OCI-M2 (cell line): ENCODE measurements around the gene HERC5.
A peak's percentile ranks its signal among the peaks of the same experiment; 100 is the strongest.
"Not testable (repeated sequence)": the region's sequence is repeated elsewhere in the genome, so short reads cannot be mapped to it uniquely, and the experiment has no call there.

Source experiments
- DNase-seq: peaks from one replicate; lab custom pipeline; 2025; ENCODE audit not compliant: unreplicated experiment; lab: John Stamatoyannopoulos, UW

Gene HERC5

DNA sequence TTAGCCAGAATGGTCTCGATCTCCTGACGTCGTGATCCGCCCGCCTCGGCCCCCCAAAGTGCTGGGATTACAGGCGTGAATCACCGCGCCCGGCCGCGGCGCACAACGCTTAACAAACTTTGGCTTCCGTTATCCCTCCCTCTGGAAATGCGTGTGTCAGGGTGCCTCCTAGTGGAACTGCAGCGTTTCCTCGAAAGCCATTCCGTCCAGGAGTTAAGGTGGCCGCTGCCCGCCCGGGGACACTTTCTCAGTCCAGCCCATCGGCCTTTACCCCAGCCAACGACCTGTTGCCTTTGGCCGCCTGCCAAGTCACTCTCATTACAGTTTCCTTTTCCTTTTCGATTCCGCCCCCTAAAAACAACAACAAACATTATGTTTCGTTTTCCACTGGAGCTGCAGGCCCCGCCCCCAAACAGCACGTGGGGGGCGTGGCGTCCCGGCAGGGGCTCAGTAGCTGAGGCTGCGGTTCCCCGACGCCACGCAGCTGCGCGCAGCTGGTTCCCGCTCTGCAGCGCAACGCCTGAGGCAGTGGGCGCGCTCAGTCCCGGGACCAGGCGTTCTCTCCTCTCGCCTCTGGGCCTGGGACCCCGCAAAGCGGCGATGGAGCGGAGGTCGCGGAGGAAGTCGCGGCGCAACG lies at the start of gene HERC5:
HERC5 (plus strand) TSS at position 450 of the 637 bp plus-strand sequence; CDS start at position 601, 151 bp downstream.
- DNase-seq: peak; percentile 91

DNA sequence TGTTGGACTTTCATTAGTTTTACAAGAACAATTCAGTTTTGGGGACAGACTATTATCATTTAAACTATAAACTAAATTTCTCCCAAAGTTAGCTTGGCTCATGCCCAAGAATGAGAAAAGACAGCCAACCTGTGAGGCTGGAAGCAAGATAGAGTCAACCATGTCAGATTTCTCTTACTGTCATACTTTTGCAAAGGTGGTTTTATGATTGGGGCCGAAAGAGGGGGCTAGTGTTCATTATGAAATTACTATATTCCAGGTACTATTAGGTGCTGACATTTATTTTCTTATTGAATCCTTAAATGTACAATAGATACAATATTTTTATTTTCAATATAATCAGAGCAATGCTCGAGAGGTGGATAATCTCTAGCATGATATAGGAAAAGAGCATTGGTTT lies 47.7 kb upstream of the HERC5 start:
- no peak for DNase-seq

DNA sequence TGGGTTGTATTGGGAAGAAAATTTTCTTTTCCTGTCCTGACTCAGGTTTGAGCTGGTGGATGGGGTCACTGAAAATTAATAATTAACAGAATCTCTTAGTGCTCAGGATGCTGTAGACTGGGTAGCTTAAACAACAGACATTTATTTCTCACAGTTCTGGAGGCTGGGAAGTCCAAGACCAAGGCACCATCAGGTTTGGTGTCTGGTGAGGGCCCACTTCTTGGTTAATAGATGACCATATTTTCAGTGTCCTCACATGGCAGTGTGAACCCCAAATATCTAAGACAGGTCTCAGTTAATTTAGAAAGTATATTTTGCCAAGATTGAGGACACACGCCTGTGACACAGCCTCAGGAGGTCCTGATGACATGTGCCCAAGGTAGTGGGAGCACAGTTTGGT lies 47.1 kb upstream of the HERC5 start:
- no peak for DNase-seq

DNA sequence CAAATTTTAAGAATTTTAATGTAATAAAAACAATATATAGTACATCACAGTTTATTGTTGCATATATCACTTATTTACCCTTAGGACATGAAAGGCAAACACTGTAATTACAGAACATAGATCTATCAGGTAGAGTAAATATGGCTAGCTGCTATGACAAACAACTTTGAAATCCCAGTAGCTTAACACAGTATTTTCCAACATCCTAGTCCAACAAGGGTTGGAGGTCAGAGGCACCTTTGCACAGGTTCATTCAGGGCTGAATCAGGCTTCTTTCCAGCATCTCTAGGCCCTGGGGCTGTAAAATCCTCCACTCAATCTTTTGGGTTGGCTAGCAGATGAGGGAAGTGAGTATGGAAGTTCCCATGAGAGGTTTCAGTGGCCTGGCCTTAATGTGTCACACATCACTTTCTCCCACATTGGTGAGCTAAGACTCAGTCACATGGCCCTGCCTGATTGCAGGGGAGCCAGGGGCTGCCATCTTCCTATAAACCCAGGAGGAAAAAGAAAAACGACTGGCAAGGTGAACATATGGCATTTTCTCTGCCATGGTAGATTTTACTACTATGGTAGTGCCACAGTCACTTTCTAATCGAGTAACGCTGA lies 45.3 kb upstream of the HERC5 start:
- DNase-seq: no peak

DNA sequence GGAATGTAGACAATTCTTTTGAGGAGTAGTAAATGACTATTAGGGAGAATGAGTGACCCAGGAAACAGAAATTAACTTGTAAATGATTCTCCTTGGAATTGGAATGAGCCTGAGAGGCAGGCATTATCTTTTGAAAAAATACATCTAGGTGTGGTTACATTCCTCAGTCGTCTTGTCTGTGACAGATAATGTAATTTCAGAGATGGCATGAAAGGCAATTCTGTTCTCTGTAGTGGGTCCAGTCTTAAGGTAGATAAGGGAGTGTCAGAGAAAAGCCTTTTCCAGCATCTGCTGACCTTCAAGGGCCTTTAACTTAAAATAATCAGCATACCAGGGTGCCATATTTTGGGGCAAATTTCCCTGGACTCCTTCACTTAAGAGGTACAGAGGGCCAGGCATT lies 43.1 kb upstream of the HERC5 start:
- DNase-seq: no peak

DNA sequence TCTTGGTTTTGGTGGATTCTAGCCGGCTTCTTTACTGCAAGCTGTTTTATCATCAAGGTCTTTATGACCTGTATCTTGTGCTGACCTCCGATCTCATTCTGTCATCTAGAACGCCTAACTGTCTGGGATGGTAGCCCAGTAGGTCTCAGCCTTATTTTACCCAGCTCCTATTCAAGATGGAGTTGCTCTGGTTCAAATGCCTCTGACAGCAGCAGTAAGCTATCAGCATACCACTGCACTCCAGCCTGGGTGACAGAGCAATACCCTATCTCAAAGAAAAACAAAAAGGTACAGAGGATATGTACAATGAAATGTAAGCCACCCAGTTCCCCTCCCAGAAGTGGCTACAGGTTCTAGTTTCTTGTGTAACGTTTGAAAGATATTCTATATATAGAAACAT lies 42.2 kb upstream of the HERC5 start:
- DNase-seq: no peak

DNA sequence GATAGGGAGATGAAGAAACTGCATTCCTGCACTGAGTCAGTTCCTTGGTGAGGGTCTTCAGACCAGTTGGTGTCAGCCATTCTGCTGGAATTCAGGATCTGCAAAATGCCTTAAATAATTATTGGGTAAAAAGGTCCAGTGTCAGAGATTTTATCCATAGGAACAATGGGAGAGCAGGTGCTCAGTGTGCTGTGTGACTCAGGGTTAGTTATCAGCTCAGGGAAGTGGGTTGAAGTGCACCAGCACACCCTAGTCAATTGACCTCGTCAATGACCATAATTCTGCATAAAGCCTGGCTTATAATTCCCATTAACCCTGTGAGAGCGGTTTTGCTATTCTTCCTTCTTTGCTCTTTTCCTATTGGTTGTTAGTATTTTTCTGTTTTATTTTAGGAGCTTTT lies 40.9 kb upstream of the HERC5 start:
- no peak for DNase-seq

DNA sequence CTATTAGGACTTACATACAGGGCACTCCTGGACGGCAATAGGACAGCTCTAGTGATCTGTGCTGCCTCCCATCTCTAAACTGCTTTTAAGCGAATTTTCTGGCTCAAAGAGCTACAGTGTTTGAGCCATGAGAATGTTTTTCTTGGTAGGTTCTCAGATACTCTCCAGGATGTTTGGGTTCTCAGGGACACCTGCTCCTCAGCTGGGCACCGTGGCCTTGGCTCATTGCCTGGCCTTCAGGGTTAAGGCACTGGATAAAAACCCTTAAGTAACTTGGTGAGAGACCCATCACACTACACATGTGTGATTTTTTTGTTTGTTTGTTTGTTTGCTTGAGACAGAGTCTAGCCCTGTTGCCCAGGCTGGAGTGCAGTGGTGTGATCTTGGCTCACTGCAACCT lies 38.5 kb upstream of the HERC5 start:
- DNase-seq: no peak

DNA sequence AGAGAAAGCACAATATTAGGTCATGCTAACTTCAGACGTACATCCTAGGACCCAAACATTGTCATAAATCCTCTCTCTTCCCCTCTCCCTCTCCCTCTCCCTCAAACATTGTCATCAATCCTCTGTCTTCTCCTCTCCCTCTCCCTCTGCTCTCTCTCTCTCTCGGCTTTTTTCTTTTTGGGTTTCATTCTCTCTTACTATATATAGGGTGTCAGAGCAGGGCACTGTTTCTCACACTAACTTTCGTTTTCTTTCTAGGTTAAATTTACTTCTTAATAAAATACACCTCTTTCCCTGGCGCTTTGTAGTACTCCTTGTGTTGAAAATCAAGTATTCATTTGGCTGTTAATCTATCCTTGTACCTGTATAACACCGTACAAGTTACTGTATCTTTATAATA lies 37.0 kb upstream of the HERC5 start:
- no peak for DNase-seq

DNA sequence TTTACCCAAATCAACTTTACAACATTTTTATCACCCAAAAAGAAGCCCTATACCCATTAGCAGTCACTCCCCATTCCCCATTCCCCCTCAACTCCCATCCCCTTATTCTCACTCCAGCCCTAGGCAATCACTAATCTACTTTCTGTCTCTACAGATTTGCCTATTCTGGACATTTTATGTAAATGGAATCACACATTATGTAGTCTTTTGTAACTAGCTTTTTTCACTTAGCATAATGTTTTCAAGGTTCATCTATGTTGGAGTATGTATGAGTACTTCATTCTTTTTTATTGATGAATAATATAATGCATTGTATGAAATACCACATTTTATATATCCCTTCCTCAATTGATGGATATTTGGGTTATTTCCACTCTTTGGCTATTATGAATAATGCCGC lies 36.1 kb upstream of the HERC5 start:
- no peak for DNase-seq

DNA sequence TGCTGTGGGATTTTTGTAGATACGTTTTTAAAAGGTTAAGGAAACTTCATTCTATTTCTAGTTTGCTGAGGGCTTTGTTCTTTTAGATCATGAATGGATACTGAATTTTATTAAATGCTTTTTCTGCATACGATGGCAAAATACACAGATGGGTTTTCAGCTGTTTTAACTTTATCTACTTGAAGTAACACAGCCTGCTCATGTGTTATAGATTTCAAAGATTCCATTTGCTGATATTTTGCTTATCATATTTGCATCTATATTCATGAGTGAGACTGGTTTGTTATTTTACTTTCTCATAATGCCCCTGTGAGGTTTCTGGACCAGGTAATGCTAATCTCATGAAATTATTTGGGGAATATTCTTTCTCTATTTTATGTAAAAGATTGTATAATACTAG lies 34.5 kb upstream of the HERC5 start:
- no peak for DNase-seq

DNA sequence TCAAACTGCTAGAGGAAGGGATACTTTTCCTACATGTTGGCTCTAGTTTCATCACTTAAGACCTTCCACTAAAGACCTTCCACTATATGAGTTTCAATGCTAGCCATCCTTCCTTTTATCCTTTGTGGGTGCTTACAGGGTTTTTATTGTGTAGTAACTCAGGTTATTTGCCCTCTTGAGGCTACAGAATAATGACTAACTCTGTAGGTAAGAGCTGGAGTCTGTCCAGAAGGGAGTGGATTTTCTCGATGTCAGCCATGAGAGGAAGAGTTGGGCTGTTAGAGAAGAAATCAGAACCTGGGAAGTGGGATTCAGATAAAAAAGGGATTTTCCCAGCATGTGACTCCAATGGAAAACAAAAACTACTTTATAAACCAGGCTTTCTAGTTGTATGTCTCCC lies 27.5 kb upstream of the HERC5 start:
- DNase-seq: no peak

DNA sequence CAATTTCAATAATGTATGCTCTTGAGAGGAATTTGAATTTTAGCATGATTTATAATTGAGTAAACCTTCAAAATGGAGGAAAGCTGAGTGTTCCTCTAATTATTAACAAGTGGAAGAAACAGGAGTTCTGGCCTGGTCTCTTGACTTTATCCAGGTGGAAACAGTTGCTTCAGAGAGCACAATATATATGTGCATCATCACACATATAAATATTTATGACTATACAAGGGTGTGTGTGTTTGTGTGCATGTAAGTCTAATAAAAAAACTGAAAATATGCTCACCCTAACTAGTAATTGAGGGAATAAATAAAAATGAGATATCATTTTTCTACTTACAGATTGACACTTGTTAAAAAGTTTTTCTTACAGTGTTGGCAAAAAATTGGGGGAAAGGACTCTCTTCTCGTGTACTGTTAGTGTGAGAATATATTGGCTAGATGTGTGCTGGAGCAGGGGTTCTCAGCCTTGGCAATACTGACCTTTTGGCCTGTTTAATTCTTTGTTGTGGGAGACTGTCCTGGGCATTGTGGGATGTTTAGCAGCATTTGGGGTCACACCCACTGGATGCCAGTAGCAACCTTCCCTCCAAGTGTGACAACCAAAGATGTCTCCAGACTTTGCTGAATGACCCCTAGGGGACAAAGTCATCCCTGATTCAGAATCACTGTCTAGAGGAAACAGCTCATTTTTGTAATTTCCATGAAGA lies 20.8 kb upstream of the HERC5 start:
- DNase-seq: no peak

DNA sequence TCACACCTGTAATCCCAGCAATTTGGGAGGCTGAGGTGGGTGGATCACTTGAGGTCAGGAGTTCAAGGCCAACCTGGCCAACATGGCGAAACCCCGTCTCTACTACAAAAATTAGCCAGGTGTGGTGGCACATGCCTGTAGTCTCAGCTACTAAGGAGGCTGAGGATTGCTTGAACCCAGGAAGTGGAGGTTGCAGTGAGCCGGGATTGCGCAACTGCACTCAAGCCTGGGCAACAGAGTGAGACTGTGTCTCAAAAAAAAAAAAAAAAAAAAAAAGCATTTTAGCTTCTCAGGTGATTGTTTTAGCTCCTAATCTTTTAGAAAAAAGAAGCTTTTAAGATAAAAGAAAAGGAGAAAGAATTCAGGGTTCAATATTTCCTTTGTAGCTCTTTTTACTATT lies 19.0 kb upstream of the HERC5 start:
- not testable (repeated sequence) for DNase-seq

DNA sequence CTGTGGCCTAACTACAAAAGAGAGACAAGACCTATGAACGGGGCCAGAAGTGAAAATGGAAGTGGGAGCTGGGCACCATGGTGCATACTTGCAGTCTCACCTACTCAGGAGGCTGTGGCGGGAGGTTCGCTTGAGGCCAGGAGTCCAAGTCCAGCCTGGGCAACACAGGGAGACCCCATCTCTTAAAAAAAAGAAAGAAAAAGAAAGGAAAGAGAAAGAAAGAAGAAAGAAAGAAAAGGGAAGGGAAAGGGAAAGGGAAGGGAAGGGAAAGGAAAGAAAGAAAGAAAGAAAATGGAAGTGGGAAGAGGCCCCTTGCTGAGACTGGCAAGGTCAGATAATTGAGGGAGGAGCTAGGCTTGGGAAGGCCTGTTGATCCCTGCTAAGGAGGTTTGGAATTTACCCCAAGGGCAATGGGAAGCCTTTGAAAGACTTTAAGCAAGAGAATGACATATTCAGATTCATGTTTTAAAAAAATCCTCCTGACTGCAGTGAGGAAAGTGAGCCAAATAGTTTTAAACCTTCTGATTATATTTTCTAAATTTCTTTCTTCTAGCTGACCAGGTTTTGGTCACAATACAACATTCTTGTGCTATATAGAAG lies 17.7 kb upstream of the HERC5 start:
- DNase-seq: no peak

DNA sequence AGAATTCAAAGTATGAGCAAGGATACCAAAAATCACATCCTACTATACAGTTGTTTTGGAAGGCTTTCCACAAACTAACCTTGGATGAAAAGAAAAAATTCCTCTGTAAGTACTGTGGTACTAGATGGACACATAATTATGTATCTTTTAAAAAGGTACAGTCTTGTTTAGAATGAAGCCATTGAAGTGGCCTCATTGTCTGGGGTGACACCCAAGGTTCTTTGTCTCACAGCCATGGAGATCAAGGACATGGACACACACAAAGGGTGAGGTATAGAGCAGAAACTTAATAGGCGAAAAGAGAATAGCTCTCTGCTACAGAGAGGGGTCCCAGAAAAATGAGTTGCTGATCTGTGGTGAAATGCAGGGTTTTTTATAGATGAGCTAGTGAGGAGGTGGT lies 16.8 kb upstream of the HERC5 start:
- DNase-seq: no peak

DNA sequence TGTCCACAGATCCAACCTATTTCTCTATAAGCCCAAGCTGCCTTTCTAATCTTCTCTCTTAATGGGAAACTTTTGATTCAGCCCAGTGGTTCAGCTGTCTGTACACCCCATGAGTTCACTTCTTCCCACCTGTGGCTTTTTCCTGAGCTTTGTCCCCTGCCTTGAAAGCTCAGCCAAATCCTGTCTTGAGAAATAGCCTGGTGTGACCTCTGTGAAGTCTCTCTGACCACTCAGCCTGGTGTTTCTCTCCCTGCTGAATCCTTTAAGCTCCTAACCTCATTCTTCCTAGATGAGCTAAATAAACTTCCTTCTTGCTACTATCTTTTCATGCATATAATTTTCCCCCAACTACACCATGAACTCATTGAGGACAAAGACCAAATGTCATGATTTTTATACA lies 15.2 kb upstream of the HERC5 start:
- no peak for DNase-seq

DNA sequence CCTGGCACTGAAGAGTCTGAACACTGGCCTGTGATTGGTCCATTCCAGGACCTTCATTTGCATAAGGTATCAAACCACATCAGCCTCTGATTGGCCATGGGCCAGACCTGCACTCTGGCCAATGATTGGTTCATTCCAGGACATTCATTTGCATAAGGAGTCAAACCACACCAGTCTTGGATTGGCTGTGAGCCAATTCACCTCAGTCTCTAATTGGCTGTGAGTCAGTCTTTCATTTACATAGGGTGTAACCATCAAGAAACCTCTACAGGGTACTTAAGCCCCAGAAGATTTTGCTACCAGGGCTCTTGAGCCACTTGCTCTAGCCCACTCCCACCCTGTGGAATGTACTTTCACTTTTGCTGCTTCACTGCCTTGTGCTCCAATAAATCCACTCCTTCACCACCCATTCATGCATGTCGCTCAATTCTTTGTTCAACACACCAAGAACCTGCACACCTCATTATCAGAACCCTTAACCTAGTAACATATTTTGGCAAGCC lies 14.2 kb upstream of the HERC5 start:
- DNase-seq: no peak

DNA sequence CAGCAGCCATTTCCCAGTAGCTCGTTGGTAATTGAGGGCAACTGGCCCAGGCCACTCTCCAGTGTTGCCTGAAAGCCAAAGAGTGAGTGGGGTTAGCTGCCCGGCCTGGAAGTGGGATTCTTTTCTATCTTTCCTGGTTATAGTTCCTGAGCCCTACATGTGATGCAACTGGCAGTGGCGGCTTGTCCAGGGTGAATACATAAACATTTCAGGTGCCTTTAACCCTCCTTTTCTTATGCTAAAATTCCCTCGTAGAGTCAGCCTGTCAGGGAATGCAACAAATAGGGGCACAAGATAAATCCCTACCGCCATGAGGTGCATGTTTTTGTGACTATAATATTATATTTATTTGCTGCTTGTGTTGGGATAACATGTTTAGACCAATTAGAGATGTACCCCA lies 13.4 kb upstream of the HERC5 start:
- no peak for DNase-seq

DNA sequence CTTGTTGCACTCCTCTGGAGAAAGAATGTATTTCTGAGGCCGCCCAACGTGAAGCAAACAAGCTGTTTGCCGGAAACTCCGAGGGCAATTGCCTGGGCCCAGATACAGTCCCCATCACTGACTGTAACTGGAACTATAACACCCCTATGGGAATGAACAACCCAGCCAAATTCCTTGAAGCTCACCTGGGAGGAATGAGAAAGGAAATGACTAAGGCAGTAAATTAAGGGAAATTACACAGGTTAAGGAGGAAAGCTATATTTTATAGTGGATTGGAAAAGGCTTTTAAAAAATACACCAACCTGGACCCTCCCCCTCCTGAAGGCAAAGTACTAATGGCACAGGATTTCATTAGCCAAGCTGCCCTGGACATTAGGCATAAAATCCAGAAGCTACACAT lies 11.7 kb upstream of the HERC5 start:
- no peak for DNase-seq

DNA sequence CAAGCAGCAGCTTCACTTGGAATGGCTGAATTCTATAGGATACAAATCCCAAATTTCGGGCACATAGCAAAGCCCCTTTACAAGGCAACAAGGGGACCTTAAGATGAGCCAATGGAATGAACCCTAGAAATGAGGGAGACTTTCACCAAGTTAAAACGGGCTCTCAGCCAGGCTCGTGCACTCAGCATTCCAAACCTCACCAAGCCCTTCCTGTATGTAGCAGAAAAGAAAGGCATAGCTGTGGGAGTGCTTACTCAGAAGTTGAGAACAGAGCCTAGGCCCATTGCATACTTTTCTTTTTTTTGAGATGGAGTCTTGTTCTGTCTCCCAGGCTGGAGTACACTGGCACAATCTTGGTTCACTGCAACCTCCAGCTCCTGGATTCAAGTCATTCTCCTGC lies 10.8 kb upstream of the HERC5 start:
- no peak for DNase-seq
